OCI-LY7 (cell line): ENCODE measurements around the gene PLEKHA6.

Experiments
- CTCF ChIP-seq: fragments of 200-600 bp; sonication (generic); conservative IDR thresholded peaks from 2 replicates; pipeline ENCODE4 v1.5.1; 2014; ENCODE audit warnings: mild to moderate bottlenecking, antibody characterized with exemption, low read length, moderate library complexity, mixed read lengths
- EZH2phosphoT487 ChIP-seq: fragments of 200-600 bp; sonication (generic); IDR thresholded peaks from 2 replicates; pipeline ENCODE4 v1.6.1; 2018; ENCODE audit warnings: low read depth, borderline replicate concordance, mild to moderate bottlenecking, mixed run types, antibody characterized with exemption, low read length, moderate library complexity, mixed read lengths

GRCh38 chr1:204287466-204287891 lies 72.2 kb downstream of the PLEKHA6 start:
- TF ChIP-seq CTCF (no peak), EZH2phosphoT487 (no peak)
